Measurements from ENCODE around the gene MTHFD2.

DNA sequence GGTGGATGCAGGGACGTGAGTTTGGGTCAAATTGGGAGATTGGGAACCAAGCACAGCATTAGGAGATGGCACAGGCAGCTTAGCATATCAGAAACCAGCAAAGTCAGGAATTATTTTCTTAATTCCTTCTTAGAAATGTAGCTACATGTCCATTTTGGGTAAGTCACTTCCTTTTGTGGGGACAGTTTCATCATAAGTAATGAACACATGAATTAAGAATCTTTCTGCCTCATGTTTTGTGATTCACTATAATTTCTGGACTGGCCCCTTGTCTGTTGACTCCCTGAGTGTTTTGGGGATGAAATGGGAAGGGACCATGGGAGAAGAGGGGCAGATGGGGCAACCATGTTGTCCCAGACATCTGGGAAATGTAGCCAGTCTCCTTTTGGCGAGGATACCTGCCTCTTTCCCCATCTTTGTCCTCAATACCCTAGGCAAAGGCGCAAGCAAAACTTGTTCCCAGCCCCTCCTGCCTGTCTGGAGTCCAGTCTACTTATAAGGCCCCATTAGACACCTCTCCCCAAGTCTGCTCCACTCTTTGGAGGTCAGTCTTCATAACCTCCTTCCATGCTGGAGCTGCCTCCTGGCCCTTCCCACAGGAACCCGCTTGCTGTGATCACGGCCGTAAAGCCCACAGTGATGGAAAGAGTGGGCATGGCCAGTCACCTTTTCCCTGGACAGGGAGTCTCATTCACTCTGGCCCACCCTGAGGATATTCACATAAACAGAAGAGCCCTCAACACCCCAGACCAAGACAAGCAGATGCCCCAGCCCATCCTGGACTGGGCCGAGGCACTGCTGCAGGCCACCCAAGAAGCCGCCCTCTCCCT is 25.7 kb downstream of the MTHFD2 start:
- TF ChIP-seq, protein P1, sequence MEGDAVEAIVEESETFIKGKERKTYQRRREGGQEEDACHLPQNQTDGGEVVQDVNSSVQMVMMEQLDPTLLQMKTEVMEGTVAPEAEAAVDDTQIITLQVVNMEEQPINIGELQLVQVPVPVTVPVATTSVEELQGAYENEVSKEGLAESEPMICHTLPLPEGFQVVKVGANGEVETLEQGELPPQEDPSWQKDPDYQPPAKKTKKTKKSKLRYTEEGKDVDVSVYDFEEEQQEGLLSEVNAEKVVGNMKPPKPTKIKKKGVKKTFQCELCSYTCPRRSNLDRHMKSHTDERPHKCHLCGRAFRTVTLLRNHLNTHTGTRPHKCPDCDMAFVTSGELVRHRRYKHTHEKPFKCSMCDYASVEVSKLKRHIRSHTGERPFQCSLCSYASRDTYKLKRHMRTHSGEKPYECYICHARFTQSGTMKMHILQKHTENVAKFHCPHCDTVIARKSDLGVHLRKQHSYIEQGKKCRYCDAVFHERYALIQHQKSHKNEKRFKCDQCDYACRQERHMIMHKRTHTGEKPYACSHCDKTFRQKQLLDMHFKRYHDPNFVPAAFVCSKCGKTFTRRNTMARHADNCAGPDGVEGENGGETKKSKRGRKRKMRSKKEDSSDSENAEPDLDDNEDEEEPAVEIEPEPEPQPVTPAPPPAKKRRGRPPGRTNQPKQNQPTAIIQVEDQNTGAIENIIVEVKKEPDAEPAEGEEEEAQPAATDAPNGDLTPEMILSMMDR (IDR thresholded peaks at IDR 0.05), result no peak
- no peak for TF ChIP-seq POLR2A (IDR thresholded peaks at IDR 0.05)

Measured in body of pancreas (tissue), 4 donors.